Retinal pigment epithelial cell (primary cell): ENCODE results near the gene GPR39.

Experiments
- DNase-seq: peaks from one replicate; pipeline ENCODE4 v3.0.0-alpha.2; 2010; ENCODE audit warnings: low read depth
- H3K4me3 ChIP-seq: 2 replicates; pipeline ENCODE4 v1.5.1; 2011; ENCODE audit warnings: mild to moderate bottlenecking, low read length, control low read depth, moderate library complexity
- CTCF ChIP-seq: conservative IDR thresholded peaks from 2 replicates; pipeline ENCODE4 v1.5.1; 2011; ENCODE audit warnings: low read depth, low read length, control low read depth, inconsistent platforms

Gene GPR39

DNA sequence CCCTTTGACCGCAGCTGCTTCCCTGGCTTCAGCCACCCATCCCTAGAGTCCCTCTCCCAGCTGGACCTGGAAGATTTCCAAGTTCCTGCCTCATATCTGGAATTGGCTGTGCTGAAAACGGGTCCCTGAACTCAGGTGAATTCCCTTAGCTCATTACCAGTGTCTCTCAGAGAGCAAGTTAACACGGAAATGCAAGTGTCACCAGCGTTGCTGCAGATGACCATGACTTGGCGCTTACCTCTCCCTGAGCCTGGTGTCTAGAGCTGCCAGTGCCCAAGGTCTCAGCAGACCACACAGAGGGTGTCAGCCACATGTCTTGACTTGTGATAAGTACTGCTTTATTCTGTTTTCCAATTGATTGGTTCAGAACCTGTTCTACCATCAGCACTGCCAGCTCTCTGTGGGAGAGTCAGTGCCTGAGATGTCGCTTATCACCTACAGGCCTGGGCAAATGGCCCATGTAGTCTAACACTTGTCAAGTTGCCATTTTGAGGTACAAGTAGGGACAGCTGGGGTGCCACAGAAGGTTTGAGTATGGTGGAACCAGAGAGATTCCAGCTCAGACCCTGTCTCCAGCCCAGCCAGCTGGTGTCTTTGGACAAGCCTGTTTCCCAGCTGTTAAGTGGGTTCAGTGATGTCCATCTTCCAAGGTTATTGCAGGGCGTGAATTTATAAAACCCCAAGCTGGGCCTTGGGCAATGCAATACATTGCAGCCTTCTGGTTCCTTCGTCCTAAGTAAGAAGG lies 204.7 kb downstream of the GPR39 start:
- no peak overlapping the region for H3K4me3 ChIP-seq
- TF ChIP-seq CTCF = no peak
- no peak for DNase-seq

DNA sequence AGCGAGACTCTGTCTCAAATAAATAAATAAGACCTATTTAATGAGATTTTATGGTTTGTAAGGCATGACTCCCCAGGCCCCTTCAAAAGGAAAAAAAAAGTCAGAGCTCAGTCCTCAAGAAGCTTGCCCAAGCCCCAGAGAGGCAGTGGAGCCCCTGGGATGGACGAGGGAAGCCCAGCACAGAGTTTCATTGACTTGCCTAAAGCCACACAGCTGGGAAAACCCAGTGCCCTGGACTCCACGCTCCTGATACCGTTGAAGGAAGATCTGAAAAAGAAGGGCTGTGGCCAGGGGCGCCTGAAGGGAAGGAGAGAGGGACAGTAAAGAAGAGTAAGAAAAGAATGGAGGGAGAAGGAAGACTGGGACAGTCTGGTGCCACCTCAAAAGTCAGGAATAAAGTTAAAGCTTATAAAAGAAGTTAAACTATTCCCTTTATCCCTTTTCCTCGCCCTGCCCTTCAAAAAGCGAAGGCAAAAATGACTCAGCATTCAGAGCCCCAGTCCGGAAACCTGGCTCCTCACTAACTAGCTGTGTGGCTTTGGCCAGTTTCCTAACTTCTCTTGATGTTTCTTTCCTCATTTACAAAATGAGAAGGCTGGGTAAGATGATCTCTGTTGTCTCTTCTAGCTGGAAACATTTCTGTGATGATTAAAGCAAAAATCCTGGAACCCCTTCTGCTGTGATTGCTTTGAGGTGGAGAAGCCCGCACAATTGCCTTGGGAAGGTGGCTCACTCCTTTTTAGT lies 206.7 kb downstream of the GPR39 start:
- no peak overlapping the region for H3K4me3 ChIP-seq
- no peak for DNase-seq
- TF ChIP-seq CTCF = no peak

DNA sequence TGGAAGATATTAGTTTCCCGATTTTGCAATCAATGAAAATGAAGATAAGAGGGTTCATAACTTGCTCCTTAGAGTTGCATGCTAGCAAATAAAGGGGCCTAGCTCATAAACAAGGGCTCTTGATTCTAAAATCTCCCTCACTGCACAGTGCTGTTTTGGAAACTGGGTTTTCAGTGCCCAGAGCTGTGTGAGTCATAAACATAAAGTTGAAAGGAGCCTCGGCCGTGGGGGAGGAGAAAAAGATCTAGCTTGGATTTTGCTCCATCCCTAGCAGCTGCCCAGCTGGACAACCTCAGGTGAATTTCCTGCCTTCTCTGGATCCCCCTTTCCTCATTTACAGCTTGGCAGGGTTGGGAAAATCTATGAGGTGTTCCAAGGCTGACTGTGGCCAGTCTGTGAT lies 210.9 kb downstream of the GPR39 start:
- no peak overlapping the region for H3K4me3 ChIP-seq
- DNase-seq = no peak
- TF ChIP-seq CTCF = no peak

GRCh38 chr2:132632000-132632649 lies 215.5 kb downstream of the GPR39 start:
- TF ChIP-seq CTCF = no peak
- H3K4me3 ChIP-seq = no peak overlapping the region
- DNase-seq = peak; percentile 39

DNA sequence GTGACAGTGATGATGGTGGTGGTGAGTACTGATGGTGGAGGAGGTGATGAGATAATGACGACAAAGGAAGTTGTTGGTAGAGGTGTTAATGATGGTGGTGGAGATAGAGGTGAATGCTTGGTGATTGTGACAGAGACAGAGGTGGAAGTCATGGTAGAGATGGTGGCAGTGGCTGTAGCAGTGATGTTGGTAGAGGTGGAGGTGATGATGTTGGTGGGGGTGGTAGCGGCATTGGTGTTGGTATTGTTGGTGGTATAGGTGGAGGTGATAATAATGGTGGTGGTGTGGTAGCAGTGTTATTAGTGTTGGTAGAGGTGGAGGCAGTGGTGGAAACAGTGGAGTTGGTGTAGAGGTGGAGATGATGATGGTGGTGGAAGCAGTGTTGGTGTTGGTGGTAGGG lies 217.0 kb downstream of the GPR39 start:
- no peak overlapping the region for H3K4me3 ChIP-seq
- TF ChIP-seq CTCF = no peak
- no peak for DNase-seq

- no peak for TF ChIP-seq CTCF
- H3K4me3 ChIP-seq = no peak overlapping the region
- no peak for DNase-seq
Observed at GRCh38 chr2:132636346-132636745, 219.7 kb downstream of the GPR39 start.
